ENCODE data around the gene SNX21. TPM values are rescaled to one million over a fixed set of nuclear protein-coding genes. Genes with fewer than 3 reads are reported as not detected.

Gene SNX21
- total RNA-seq, 2 donors from 2014 or later: 14.4 to 15.8 TPM

DNA sequence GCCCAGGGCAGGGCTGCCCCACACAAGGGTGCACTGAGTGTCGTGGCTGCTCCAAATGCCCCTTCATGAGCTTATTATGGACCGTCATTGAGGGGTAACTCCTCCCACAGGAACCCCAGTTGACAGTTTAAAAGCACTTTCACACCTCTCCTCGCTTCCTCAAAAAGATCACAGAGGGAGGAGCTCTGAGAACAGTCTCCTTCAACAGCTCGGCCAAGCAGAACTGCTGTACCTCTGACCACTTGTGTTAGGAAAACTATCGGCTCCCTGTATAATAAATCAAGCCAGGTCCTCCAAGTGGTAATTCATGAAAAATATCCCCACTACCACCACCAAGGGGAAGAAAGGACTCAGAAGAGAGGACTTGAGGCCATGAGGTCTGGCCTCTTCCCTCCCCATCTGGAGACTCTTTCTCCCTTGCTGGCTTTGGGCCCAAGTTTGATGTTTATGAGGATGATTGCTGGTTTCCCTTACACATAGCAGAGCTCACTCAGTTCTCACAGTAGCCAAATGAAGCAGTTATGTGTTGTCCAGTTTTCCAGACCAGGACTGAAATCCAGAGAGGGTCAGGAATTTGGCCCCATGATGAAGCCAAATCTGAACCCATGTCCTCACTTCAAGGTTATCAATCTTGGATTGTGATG lies 8.7 kb downstream of the SNX21 start:
- no peak for DNase-seq
- intact Hi-C loops (cut with DNase I, micrococcal nuclease): no loop called here
- peak; percentile 24 for ATAC-seq

DNA sequence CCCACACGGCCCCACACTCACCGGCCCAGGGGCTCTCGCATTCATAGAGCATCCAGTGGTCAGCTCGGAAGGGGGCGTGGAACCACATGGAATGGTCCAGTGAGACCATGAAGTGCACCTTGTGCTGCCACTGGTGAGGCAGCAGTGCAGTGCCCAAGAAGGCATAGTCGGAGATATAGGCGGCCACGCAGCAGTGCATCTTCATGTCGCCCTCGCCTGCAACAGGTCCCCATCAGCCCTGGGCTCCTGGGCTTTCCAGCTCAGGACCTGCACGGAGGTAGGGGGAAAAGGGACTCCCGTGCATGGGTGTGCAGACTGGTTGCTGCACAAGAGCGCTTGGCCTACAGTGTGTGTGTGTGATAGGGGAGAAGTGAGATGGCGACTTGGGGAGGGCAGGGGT lies 9.9 kb downstream of the SNX21 start:
- DNase-seq (no peak), ATAC-seq (no peak)
- intact Hi-C loops (cut with DNase I, micrococcal nuclease): no loop called here

DNA sequence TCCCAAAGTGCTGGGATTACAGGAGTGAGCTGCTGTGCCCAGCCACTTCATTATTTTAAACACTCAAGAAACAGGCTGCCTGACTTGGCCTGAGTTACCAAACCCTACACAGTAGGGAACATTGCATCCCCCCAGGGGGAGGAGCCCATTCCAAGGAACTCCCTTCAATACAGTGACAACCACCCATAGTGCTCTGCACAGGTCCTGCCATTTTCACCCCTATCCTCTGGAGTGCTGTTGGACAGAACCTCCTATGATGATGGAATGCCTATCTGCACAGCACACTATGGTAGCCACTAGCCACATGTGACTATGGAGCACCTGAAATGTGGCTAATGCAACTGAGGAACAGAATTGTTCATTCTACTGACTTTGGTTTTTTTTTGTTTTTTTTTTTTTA lies 11.9 kb downstream of the SNX21 start:
- DNase-seq (no peak), ATAC-seq (no peak)
- intact Hi-C loops (cut with DNase I, micrococcal nuclease): no loop called here

DNA sequence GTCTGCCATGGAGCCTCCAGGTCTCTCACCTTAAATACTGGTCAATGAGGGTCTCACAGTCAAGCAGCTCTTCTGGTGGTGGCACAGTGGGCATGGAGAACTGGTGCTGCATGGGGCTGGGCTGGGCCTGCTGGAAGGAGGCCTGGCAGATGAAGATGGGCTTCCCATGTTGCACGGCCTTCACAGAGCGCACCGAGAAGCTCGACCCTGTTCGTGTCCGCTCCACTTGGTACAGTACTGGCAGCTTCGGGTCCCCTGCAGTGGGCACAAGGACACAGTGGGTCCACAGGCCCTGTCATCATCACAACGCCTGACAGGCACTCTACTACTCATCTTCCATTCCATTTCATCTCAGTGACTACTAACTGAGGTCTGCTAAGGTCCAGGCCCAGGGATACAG lies 14.8 kb downstream of the SNX21 start:
- ATAC-seq (no peak), DNase-seq (no peak)
- intact Hi-C loops (cut with DNase I, micrococcal nuclease): no loop called here

DNA sequence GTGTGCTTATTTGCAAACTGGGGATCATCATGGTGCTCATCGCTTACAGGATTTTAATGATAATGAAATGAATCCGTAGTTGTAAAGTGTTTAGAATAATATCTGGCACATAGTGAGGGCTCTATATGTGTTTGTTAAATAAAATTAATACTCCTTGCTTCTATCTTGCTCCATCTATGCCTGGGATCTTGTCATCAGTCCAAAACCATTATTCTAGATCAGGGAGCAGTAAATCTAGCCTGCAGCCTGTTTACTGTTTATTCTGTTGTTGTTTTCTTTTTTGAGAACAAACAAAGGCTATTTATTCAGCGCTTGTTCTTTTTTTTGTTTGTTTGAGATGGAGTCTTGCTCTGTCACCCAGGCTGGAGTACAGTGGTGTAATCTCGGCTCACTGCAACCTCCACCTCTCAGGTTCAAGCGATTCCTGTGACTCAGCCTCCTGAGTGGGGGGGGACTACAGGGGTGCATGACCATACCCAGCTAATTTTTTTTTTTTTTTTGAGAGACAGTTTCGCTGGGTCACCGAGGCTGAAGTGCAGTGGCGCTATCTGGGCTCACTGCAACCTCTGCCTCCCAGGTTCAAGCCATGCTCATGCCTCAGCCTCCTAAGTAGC lies 15.5 kb downstream of the SNX21 start:
- ATAC-seq (no peak), DNase-seq (no peak)
- intact Hi-C loops (cut with DNase I, micrococcal nuclease): no loop called here

DNA sequence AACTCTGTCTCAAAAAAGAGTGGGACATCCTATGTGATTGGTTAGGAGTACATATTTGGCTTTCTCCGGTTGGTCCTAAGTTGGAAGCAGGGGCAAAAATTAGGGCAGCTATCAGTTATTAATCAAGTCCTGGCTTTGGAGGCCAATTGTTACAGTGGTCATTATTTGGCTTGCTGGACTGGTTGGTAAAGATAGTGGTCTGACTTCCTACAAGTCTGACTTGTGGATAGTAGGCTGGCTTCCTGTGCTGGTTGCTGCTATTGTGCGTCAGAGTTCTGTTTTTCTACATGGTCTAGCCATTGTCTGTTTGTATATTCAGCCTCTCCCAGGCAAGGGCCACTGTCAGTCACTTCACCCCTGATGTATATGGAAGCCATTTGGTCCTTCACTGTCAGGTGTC lies 16.6 kb downstream of the SNX21 start:
- DNase-seq: no peak

DNA sequence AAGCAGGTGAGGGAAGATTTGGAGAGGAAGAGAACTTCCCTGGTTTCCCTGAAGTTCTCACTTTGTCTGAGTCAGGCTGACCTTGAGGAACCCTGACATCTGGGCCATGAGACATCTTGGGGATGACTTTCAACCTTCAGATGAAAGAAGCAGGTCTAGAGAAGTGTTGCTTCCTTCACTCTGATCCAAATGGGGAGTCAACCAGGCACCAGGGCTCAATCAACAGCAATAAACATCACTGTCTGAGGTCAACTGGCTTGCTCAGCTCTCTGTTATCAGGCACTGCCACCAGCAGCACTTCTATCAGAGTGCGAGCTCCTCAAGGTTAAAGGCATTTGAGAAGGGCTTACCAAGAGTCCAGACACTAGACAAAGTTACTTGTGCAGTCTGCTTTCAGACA lies 17.3 kb downstream of the SNX21 start:
- no peak for DNase-seq
- intact Hi-C loops (cut with DNase I, micrococcal nuclease): no loop called here
- ATAC-seq: no peak

More for the DNA sequence above, 16.6 kb downstream of the SNX21 start:
- intact Hi-C loops (cut with DNase I, micrococcal nuclease): no loop called here
- no peak for ATAC-seq

DNA sequence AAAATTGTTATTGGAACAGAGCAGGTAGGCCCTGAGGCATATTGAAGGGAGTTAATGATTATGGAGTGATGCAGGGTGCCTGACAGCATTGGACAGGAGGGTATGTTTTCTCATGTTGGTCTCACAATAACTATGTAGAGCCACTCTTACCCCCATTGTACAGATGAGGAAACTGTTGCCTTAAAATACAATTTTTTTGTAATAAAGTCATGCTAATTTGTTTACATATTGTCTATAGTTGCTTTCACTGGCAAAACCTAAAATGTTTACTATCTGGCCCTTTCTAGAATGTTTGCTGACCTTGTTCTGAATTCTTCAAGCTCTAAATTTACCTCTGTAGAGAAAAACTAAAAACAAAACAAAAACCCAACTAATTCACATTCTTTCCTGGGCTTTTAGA lies 17.9 kb downstream of the SNX21 start:
- intact Hi-C loops (cut with DNase I, micrococcal nuclease): no loop called here
- DNase-seq (no peak), ATAC-seq (no peak)

DNA sequence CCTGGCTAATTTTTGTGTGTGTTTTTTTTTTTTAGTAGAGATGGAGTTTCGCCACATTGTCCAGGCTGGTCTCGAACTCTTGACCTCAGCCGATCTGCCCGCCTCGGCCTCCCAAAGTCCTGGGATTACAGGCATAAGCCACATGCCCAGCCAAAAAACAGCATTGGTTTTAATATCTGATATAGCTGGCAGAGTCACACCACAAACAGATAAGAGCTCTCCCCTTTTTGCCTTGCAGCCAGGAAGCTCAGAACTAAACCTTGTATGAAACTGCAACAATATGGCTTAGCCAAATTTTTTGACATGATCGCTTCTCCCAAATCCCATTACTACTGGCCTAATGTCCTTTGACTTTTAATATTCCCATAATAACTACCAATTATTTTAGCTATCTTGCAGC lies 18.7 kb downstream of the SNX21 start:
- ATAC-seq: no peak
- intact Hi-C loops (cut with DNase I, micrococcal nuclease): no loop called here
- DNase-seq: no peak

DNA sequence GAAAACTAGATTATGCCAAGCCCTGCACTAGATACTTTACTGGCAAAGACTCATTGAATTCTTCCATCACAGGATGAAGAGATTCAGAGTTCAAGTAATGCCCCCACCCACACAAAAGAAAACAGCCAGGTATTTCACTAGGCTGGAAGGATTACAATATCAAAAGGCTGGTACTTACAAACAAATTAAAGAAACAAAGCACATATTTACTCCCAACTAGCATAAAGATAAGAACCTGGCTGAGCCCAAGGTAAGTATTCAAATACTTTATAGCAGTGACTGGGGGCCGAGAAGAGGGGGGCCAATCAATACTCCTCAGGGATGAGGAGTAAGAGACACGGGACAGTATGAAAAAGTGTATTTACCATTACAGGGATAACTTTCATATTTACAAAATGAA lies 19.9 kb downstream of the SNX21 start:
- ATAC-seq: no peak
- intact Hi-C loops (cut with DNase I, micrococcal nuclease): no loop called here
- DNase-seq: no peak

DNA sequence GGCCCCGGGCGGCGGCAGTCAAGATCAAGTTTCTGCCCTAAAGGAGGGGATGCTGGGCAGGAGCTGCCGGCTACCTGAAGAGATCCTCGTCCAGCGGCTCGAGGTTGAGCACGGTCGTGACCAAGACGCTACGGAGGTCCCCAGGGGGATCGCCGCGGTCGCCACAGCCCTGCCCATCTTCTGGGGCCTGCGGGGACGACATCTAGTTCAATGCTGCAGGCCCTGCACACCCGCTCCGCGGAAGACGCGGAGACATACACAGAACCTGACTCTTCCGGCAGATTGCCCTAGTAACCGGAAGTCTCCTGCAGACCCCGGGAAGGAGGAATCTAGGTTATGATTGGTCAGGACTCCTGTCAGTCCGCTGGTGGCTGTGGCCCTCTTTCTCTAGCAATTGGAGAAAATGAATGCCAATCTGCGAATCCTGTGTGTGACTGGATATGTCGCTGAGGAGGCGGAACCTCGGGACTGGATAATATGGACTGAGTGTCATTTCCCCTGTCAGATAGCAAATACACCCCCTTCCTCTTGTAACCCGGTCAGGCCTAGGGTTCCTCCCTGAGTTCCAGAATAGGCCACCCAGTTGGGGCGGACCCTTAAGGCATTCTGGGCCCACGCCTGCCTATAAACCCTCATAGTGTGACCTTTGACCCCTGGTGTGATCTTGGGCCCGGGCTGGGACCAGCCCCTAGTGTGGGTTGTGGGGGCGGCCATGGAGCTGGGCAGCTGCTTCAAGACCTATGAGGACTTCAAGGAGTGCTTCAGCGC lies 23.7 kb downstream of the SNX21 start, which contains the start of the genes ACOT8 and ZSWIM3:
ACOT8 (minus strand) TSS at position 279 of the 768 bp plus-strand sequence; CDS start at position 202, 77 bp downstream.
ZSWIM3 (plus strand) TSS at position 501 of the 768 bp plus-strand sequence; CDS start at position 713, 212 bp downstream.
- peak; percentile 93 to 99 for DNase-seq
- ATAC-seq: peak; percentile 91
- intact Hi-C loops (cut with DNase I, micrococcal nuclease): no loop called here

DNA sequence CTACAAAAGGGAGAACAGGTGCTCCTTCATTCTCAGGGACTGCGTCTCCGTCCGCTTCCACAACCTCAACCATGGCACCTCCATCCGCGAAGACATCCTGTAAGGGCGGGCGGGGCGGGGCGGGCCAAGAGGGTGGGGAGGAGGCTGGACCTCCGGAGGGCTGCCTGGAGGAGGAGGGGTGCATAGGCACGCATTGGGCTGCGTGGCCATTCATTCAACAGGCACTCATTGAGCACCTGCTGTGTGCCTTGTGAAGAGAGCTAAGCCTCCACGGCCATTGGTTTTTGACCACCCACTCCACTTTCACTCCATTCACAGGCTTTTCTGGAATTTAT lies 24.2 kb downstream of the SNX21 start:
- peak; percentile 16 for ATAC-seq
- intact Hi-C loops (cut with DNase I, micrococcal nuclease): no loop called here
- peak in 1 of 2 donors; percentile 40 for DNase-seq

DNA sequence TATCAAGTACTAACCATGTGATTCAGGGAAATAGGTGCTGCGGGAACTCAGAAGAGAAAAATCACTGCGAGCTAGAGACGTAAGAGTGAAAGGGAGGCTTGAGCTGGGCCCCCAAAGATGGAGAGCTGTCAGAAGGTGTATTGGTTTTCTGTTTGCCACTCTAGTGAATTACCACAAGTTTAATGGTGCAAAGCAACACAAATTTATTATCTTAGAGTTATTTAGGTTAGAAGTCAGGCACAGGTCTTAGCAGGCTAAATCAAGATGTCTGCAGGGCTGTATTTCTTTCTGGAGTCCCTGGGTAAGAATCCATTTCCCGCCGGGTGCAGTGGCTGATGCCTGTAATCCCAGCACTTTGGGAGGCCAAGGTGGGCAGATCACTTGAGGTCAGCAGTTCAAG lies 26.3 kb downstream of the SNX21 start:
- DNase-seq: no peak
- intact Hi-C loops (cut with DNase I, micrococcal nuclease): no loop called here
- no peak for ATAC-seq

DNA sequence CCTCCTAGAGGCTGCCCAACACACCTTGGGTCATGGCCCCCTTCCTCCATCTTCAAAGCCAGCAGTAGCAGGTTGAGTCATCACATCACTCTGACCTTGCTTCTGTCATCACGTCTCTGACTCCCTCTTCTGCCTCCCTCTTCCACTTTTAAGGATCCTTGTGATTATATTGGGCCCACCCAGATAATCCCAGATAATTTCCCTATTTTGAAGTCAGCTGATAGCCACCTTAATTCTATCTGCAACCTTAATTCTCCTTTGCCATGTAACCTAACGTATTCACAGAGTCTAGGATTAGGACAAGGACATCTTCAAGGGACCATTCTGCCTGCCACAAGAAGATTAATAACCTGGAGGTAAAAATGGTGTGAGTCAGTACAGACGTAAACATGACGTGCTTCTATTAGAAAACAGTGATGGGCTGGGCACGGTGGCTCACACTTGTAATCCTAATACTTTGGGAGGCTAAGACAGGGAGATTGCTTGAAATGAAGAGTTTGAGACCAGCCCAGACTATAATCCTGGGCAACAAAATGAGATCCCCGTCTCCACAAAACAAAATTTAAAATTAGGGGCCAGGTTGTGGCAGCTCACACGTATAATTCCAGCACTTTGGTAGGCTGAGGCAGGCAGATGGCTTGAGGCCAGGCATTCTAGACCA lies 27.1 kb downstream of the SNX21 start:
- DNase-seq: no peak
- ATAC-seq: no peak
- intact Hi-C loops (cut with DNase I, micrococcal nuclease): no loop called here

DNA sequence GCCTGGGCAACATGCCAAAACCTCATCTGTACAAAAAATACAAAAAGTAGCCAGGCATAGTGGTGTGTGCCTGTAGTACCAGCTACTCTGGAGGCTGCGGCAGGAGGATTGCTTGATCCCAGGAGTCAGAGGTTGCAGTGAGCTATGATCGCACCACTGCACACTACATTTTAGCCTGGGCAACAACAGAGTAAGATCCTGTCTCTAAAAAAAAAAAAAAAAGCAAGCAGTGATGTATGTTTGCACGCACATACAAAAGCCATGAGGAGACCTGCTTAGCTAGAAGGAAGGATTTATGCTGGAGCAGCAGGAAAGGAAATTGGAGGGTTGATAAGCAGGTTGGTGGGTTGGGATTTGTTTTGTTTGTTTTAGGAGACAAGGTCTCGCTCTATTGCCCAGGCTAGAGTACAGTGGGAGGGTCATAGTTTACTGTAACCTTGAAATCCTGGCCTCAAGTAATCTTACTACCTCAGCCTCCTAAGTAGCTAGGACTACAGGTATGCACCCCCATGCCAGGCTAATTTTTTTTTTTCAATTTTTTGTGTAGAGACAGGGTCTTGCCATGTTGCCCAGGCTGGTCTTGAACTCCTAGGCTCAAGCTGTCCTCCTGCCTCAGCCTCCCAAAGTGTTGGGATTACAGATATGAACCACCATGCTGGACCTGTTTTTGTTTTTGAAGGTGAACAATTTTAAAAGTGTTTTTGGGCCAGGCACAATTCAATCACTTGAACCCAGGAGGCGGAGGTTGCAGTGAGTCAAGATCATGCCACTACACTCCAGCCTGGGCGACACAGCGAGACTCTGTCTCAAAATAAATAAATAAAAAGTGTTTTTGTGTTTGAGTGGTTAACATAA lies 27.8 kb downstream of the SNX21 start:
- DNase-seq (peak in 1 of 2 donors; percentile 32), ATAC-seq (peak; percentile 26)
- intact Hi-C loops (cut with DNase I, micrococcal nuclease): no loop called here

DNA sequence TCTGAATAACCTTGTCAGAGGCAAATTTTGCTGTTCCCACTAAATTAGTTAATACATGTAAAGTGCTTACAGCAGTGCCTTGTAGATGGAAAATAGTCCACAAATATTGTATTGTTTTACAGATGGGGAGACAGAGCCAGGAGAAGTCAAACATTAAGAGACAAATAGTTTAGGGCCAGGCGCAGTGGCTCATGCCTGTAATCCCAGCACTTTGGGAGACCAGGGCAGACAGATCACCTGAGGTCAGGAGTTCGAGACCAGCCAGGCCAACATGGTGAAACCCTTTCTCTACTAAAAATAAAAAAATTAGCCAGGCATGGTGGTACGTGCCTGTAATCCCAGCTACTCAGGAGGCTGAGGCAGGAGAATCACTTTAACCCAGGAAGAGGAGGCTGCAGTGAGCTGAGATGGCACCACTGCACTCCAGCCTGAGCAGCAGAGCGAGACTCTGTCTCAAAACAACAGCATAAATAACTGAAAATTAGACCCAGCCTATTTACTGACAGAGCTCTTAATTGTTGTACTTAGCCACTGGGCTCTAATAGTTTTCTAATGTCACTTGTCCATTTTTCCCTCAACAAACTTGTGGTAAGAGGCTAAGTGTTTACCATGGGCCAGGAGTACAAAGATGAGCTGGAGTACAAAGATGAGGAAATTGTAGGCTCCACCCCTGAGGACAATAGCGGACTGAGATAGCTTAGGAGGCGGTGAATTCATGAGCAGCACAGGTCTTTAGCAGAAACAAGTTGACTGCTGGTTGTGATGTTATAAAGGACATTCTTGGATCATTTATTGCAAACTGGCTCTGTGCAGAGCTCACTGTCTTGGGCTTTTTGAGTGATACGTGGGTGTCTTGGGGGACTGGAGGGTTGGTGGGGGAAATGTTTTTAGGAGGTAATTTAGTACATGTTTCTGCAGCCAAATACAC lies 30.2 kb downstream of the SNX21 start:
- intact Hi-C loops (cut with DNase I, micrococcal nuclease): no loop called here
- ATAC-seq (peak; percentile 66), DNase-seq (no peak)

DNA sequence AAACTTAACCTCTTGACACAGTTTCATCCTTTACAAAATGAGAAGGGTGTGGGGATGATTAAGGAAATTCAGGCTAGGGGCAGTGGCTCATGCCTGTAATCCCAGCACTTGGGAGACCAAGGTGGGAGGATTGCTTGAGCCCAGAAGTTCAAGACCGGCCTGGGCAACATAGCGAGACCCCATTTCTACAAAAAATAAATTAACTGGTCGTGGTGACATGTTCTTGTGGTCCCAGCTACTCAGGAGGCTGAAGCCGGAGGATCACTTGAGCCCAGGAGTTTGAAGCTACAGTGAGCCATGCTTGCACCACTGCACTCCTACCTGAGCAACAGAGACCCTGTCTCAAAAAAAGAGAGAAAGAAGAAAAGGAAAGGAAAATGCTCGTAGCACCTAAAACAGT lies 32.9 kb downstream of the SNX21 start:
- intact Hi-C loops (cut with DNase I, micrococcal nuclease): no loop called here
- no peak for DNase-seq
- ATAC-seq: no peak
